ENCODE measurements around the gene CAMLG.
"Not testable (repeated sequence)": the region's sequence is repeated elsewhere in the genome, so short reads cannot be mapped to it uniquely, and the experiment has no call there.

CAMLG gene

GRCh38 chr5:134714120-134714519 is 24.2 kb upstream of the CAMLG start:
- Histone ChIP-seq H3K9me3 (ENCODE audit: insufficient read depth, low read length) (no peaks in the 10 kb centered on the region), H3K36me3 (replicated peaks; ENCODE audit: low read depth, low read length) (peaks cover 14% of the 10 kb centered on the region), H3K4me2 (ENCODE audit: low read length) (no peak overlapping the region), H4K20me1 (ENCODE audit: insufficient read depth, low read length) (no peaks in the 10 kb centered on the region), H3K27me3 (ENCODE audit: low read depth, low read length) (no peaks in the 10 kb centered on the region), H3K79me2 (ENCODE audit: low read length) (no peaks in the 10 kb centered on the region), H3K27ac (ENCODE audit: low read length) (no peak overlapping the region), H3K4me1 (ENCODE audit: low read length) (no peaks in the 10 kb centered on the region), H2AFZ (ENCODE audit: low read depth, low read length) (no peak overlapping the region), H3K4me3 (ENCODE audit: low read length) (no peak overlapping the region), H3K9ac (ENCODE audit: low read length) (no peak overlapping the region)
- no peak for TF ChIP-seq EZH2phosphoT487 (IDR thresholded peaks at IDR 0.05; ENCODE audit: low read depth)
- TF ChIP-seq, protein P1, sequence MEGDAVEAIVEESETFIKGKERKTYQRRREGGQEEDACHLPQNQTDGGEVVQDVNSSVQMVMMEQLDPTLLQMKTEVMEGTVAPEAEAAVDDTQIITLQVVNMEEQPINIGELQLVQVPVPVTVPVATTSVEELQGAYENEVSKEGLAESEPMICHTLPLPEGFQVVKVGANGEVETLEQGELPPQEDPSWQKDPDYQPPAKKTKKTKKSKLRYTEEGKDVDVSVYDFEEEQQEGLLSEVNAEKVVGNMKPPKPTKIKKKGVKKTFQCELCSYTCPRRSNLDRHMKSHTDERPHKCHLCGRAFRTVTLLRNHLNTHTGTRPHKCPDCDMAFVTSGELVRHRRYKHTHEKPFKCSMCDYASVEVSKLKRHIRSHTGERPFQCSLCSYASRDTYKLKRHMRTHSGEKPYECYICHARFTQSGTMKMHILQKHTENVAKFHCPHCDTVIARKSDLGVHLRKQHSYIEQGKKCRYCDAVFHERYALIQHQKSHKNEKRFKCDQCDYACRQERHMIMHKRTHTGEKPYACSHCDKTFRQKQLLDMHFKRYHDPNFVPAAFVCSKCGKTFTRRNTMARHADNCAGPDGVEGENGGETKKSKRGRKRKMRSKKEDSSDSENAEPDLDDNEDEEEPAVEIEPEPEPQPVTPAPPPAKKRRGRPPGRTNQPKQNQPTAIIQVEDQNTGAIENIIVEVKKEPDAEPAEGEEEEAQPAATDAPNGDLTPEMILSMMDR (IDR thresholded peaks at IDR 0.05; ENCODE audit: low read depth, low read length), result no peak

DNA sequence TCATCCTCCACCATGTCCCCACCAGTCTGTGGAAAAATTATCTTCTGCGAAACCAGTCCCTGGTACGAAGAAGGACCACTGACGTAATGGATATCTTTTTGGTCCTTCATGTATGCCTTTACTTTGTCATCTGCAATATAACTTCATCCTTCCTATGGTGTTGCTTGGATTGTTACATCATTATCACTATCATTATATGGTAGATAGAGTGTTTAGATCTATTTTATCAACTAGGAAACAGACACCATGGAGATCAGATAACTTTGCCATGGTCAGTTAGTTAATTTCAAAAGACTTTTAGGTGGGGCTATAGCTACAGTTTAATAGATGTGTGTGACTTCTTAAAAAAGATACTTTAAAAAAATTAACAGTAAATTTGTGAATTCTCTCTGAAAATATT is 23.8 kb upstream of the CAMLG start:
- no peaks in the 10 kb centered on the region for H3K27me3 ChIP-seq (ENCODE audit: low read depth, low read length)
- no peak overlapping the region for H3K4me3 ChIP-seq (ENCODE audit: low read length)
- H3K36me3 ChIP-seq (replicated peaks; ENCODE audit: low read depth, low read length), result peaks cover 11% of the 10 kb centered on the region
- H3K9me3 ChIP-seq (ENCODE audit: insufficient read depth, low read length), result no peaks in the 10 kb centered on the region
- no peaks in the 10 kb centered on the region for H4K20me1 ChIP-seq (ENCODE audit: insufficient read depth, low read length)
- no peaks in the 10 kb centered on the region for H3K4me1 ChIP-seq (ENCODE audit: low read length)
- no peak overlapping the region for H2AFZ ChIP-seq (ENCODE audit: low read depth, low read length)
- no peak overlapping the region for H3K9ac ChIP-seq (ENCODE audit: low read length)
- H3K4me2 ChIP-seq (ENCODE audit: low read length), result no peak overlapping the region
- H3K79me2 ChIP-seq (ENCODE audit: low read length), result no peaks in the 10 kb centered on the region
- TF ChIP-seq, protein P1 (IDR thresholded peaks at IDR 0.05; ENCODE audit: low read depth, low read length), result no peak
- no peak for TF ChIP-seq EZH2phosphoT487 (IDR thresholded peaks at IDR 0.05; ENCODE audit: low read depth)
- no peak overlapping the region for H3K27ac ChIP-seq (ENCODE audit: low read length)

DNA sequence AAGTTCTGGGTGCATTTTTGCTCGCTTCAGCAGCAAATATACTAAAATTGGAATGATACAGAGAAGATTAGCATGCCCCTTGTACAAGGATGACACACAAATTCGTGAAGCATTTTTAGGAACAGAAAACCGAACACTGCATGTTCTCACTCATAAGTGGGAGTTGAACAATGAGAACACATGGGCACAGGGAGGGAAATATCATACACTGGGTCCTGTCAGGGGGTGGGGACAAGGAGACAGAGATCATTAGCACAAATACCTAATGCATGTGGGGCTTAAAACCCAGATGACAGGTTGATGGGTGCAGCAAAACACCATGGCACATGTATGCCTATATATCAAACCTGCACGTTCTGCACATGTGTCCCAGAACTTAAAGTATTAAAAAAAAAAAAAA is 22.9 kb upstream of the CAMLG start:
- peaks cover 13% of the 10 kb centered on the region for H3K36me3 ChIP-seq (replicated peaks; ENCODE audit: low read depth, low read length)
- not testable (repeated sequence) for H3K4me1 ChIP-seq (ENCODE audit: low read length)

DNA sequence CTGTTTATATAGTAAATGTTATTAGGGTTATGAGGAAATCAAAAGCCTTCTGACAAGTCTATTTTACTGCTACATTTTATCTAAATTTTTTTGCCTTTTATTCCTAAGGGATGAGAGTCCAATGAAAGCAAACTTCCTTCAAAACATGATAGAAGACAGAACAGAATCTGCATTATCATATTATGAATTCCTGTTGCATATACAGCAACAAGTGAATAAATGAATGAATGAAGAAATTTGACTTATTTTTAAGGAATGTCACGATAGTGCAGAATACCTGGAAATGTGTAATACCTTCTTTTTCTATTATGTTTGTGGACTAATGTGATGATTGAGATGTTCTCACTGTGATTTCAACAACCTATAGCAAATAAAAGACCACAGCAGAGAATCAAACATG is 13.5 kb upstream of the CAMLG start:
- no peak overlapping the region for H2AFZ ChIP-seq (ENCODE audit: low read depth, low read length)
- H3K27me3 ChIP-seq (ENCODE audit: low read depth, low read length), result no peaks in the 10 kb centered on the region
- no peak overlapping the region for H3K27ac ChIP-seq (ENCODE audit: low read length)
- H4K20me1 ChIP-seq (ENCODE audit: insufficient read depth, low read length), result peaks cover 3% of the 10 kb centered on the region; the same call in 1 of the 2 replicates
- no peaks in the 10 kb centered on the region for H3K4me1 ChIP-seq (ENCODE audit: low read length)
- H3K9ac ChIP-seq (ENCODE audit: low read length), result no peak overlapping the region
- H3K36me3 ChIP-seq (replicated peaks; ENCODE audit: low read depth, low read length), result peaks cover 11% of the 10 kb centered on the region
- H3K4me2 ChIP-seq (ENCODE audit: low read length), result no peak overlapping the region
- H3K79me2 ChIP-seq (ENCODE audit: low read length), result no peaks in the 10 kb centered on the region
- no peaks in the 10 kb centered on the region for H3K9me3 ChIP-seq (ENCODE audit: insufficient read depth, low read length)
- no peak for TF ChIP-seq EZH2phosphoT487 (IDR thresholded peaks at IDR 0.05; ENCODE audit: low read depth)
- TF ChIP-seq, protein P1 (IDR thresholded peaks at IDR 0.05; ENCODE audit: low read depth, low read length), result no peak
- no peak overlapping the region for H3K4me3 ChIP-seq (ENCODE audit: low read length)

More for the DNA sequence above, 22.9 kb upstream of the CAMLG start:
- H3K9ac ChIP-seq (ENCODE audit: low read length); H4K20me1 ChIP-seq (ENCODE audit: insufficient read depth, low read length); H3K9me3 ChIP-seq (ENCODE audit: insufficient read depth, low read length); H3K4me3 ChIP-seq (ENCODE audit: low read length); H3K4me2 ChIP-seq (ENCODE audit: low read length); H3K79me2 ChIP-seq (ENCODE audit: low read length); H2AFZ ChIP-seq (ENCODE audit: low read depth, low read length); H3K27ac ChIP-seq (ENCODE audit: low read length); H3K27me3 ChIP-seq (ENCODE audit: low read depth, low read length): not testable (repeated sequence)

GRCh38 chr5:134732819-134733218 is 5.5 kb upstream of the CAMLG start:
- Histone ChIP-seq H3K27me3 (ENCODE audit: low read depth, low read length) (no peaks in the 10 kb centered on the region), H3K27ac (ENCODE audit: low read length) (no peak overlapping the region), H3K9me3 (ENCODE audit: insufficient read depth, low read length) (no peaks in the 10 kb centered on the region), H3K4me2 (ENCODE audit: low read length) (no peak overlapping the region), H2AFZ (ENCODE audit: low read depth, low read length) (no peak overlapping the region), H3K4me3 (ENCODE audit: low read length) (no peak overlapping the region), H3K4me1 (ENCODE audit: low read length) (peaks cover 15% of the 10 kb centered on the region), H3K9ac (ENCODE audit: low read length) (no peak overlapping the region), H4K20me1 (ENCODE audit: insufficient read depth, low read length) (no peaks in the 10 kb centered on the region), H3K36me3 (replicated peaks; ENCODE audit: low read depth, low read length) (no peaks in the 10 kb centered on the region), H3K79me2 (ENCODE audit: low read length) (no peaks in the 10 kb centered on the region)
- TF ChIP-seq, protein P1 (IDR thresholded peaks at IDR 0.05; ENCODE audit: low read depth, low read length), result no peak
- no peak for TF ChIP-seq EZH2phosphoT487 (IDR thresholded peaks at IDR 0.05; ENCODE audit: low read depth)
